Small intestine (tissue), 7 donors: Measurements from ENCODE around the gene WSCD2. TPM values are rescaled to one million over a fixed set of nuclear protein-coding genes. Genes with fewer than 3 reads are reported as not detected.

Experiments used
- DNase-seq, 2 donors: peaks; one replicate each; pipeline versions ENCODE4 v3.0.0 to v3.0.0-alpha.2; 2013
- FAIRE-seq: peaks from 2 replicates; lab custom pipeline; 2012; peaks lifted over from hg19 to GRCh38; lab: Jason Lieb, UNC
- H3K27ac ChIP-seq, 3 donors: one replicate each; pipeline ENCODE4 v1.5.1; 2013; ENCODE audit warnings: low read length in 2 of 3, mild to moderate bottlenecking in 2 of 3, control low read depth in 1 of 3, inconsistent platforms in 1 of 3, low read depth in 1 of 3, moderate library complexity in 1 of 3
- H3K27me3 ChIP-seq, 3 donors: one replicate each; pipeline ENCODE4 v1.6.1; 2013; ENCODE audit warnings: low read length in 3 of 3, inconsistent platforms in 1 of 3; ENCODE audit not compliant: control insufficient read depth in 3 of 3, insufficient read depth in 3 of 3
- H3K36me3 ChIP-seq, 3 donors: one replicate each; pipeline ENCODE4 v1.6.1; 2013; ENCODE audit warnings: low read length in 3 of 3, inconsistent platforms in 1 of 3, low read depth in 1 of 3, mild to moderate bottlenecking in 1 of 3, moderate library complexity in 1 of 3; ENCODE audit not compliant: control insufficient read depth in 3 of 3, insufficient read depth in 2 of 3
- H3K4me1 ChIP-seq, 3 donors: one replicate each; pipeline ENCODE4 v1.6.1; 2013; ENCODE audit warnings: low read length in 2 of 3, inconsistent platforms in 1 of 3, low read depth in 1 of 3, mild to moderate bottlenecking in 1 of 3, moderate library complexity in 1 of 3; ENCODE audit not compliant: control insufficient read depth in 3 of 3, insufficient read depth in 2 of 3
- H3K4me3 ChIP-seq, 3 donors: one replicate each; pipeline ENCODE4 v1.5.1; 2013; ENCODE audit warnings: low read length in 3 of 3, control low read depth in 1 of 3, inconsistent platforms in 1 of 3, low read depth in 1 of 3, mild to moderate bottlenecking in 1 of 3, moderate library complexity in 1 of 3
- H3K9me3 ChIP-seq, 2 donors: one replicate each; pipeline ENCODE4 v1.6.1; 2013; ENCODE audit warnings: low read depth in 1 of 2, low read length in 1 of 2; ENCODE audit not compliant: control insufficient read depth in 2 of 2, insufficient read depth in 1 of 2
- WGBS, 3 donors: extraction: QIAGEN DNeasy Blood & Tissue Kit; methylation state at CpG; one replicate each; pipeline ENCODE4 v1.1.7; 2013; 5-methylcytosine and 5-hydroxymethylcytosine counted together
- polyA plus RNA-seq, 4 donors: library from polyadenylated mRNA; stranded (reverse) in 3 of 4; unstranded in 1 of 4; fragments of 200-250 nt in 3 of 4; fragments of 120-200 nt in 1 of 4; gene quantifications; one replicate each; pipeline versions ENCODE4 v1.2.1 to v1.2.3, GENCODE V29; 2013
- donor health status: healthy with polysubstance abuse.
- donor health status: control.
- donor health status: control.
- donor health status: Bipolar disorder and iron deficiency.
- donor health status: healthy.

The WSCD2 gene
- polyA plus RNA-seq, 4 donors: 1.1 to 1.2 TPM; not detected in 2

DNA sequence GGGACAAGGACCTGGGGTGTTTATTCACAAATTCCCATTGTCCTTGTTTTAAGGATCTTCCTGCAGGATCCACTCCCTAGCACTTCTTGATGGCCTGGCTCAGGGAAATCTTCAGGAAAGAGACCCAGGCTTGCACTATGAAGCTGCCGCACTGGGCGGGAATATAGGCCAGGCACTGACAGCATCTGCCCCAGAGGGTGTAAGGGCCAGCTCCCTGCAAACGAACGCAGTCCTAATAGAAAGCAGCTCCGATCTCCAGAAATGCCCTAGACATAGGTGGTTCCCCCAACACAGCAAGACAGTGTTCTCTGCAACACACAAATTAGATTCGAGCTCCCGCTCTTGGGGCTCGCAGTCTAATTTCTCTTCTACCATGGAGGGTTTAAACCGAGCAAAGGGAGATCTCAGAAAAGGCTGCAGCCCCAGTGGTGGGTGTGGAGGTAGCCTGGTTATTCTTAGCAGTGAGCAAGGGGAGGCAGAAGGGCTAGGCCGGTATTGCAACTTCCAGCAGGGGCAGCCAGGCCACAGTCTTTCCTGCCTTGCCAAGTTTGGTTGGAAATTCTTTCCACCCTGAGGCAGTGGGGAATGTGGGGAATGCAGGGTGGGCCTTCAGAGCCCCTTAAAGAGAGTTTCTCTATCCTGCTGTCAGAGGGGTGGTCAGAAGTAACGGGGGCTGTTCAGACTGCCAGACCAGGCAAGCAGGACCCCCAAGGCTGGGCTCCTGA is 16.1 kb upstream of the WSCD2 start:
- Histone ChIP-seq H3K9me3 (no peaks in the 10 kb centered on the region), H3K27me3 (peaks cover 0 to 3% (median 0%) of the 10 kb centered on the region in 3 donors), H3K36me3 (no peaks in the 10 kb centered on the region), H3K27ac (no peak overlapping the region), H3K4me1 (no peaks in the 10 kb centered on the region), H3K4me3 (no peak overlapping the region)
- no peak for FAIRE-seq
- WGBS, 3 donors: 70 to 82% (median 75%) methylated on average over 11 of the region's 11 CpGs
- DNase-seq: no peak

DNA sequence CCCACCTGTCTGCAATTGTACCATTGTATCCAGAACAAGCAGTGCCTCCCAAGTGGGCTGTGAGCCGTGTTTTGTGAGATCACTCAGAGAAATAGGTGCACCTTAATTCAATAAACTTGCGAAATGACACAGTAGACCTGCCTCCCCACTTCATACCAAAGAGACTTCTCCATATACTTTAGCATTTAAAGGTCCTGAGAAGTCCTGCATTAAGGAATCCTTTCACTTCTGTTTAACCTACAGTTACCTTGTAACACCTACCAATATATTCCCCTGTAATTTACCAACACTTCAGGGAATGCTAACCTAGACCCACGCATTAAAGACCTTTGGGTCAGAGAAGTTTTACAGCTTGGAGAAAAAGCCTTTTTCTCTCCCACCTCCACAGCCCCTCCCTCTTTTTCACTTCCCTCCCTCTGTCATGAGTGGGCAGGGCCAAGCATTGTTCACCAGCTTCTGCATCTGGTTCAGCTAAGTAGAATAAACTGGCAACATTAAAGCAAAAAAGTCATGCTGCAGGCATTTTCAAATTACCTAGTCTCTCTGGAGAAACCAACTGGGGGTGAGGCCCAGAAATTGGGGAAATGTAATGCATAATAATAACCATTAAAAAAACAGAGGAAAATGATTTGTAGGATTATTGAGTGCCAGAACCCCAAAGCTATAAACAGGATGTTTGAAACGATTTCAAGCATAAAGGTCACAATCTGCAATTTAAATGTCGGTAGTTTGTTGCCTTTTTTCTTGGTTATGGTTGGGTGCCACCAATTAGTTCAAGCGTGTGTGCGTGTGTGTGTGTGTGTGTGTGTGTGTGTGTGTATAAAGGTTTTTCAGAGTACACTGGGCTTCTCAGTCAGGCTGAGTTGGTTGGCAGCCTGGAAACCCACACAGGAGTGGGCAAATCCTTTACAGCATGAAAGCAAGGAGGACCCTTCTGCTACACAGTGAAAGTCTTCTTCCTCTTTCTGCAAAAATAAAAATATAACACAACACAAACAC is 13.7 kb upstream of the WSCD2 start:
- Histone ChIP-seq H3K36me3 (no peaks in the 10 kb centered on the region), H3K4me3 (no peak overlapping the region), H3K27ac (no peak overlapping the region), H3K4me1 (no peaks in the 10 kb centered on the region), H3K27me3 (peaks cover 0 to 3% (median 0%) of the 10 kb centered on the region in 3 donors), H3K9me3 (peaks cover 0 to 4% of the 10 kb centered on the region in 2 donors)
- DNase-seq: no peak
- 53 to 59% (median 57%) methylated on average over 7 of the region's 7 CpGs for WGBS, 3 donors
- FAIRE-seq: no peak

DNA sequence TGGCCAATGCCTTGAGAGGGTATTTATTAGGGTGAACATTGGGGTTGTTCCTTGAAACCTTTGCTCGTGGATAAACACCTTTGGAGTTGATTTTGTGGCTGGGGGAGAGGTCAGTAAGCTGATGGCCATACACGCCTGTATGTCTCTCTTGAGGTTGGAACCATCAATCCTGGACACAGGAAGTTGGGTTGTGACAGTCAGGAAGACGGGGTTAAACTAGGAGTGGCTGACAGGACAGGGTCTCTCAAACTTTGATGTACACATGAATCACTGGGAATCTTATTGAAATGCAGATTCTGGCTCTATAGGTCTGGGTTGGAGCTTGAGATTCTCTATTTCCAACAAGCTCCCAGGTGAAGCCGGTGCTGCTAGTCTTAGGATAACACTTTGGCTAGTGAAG is 12.8 kb upstream of the WSCD2 start:
- FAIRE-seq (no peak), DNase-seq (no peak)
- no peak overlapping the region for H3K27ac ChIP-seq
- WGBS, 3 donors: 59 to 70% (median 68%) methylated on average over 4 of the region's 4 CpGs
- H3K27me3 ChIP-seq: peaks cover 0 to 3% (median 0%) of the 10 kb centered on the region in 3 donors
- no peaks in the 10 kb centered on the region for H3K4me1 ChIP-seq
- H3K4me3 ChIP-seq: no peak overlapping the region
- peaks cover 0 to 4% of the 10 kb centered on the region in 2 donors for H3K9me3 ChIP-seq
- H3K36me3 ChIP-seq: no peaks in the 10 kb centered on the region

DNA sequence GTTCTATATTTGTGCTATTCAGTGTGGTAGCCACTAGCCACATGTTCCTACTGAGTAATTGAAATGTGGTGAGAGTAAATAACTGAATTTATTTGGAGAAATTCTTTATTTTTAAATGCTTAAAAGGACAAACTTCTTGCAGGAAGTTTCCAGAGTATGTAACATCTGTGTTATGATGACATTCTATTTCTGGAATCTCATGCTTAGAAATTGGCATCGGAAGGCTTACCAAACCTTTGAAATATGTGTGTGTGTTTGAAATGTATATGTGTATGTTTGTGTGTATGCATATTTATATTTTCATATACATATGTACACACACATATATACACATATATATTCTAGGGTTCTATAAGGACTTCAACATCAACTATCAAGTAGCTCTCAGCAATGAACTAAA is 12.4 kb upstream of the WSCD2 start:
- Histone ChIP-seq H3K4me1 (no peaks in the 10 kb centered on the region), H3K36me3 (no peaks in the 10 kb centered on the region), H3K9me3 (peaks cover 0 to 4% of the 10 kb centered on the region in 2 donors), H3K27ac (no peak overlapping the region), H3K4me3 (no peak overlapping the region), H3K27me3 (peaks cover 0 to 3% (median 0%) of the 10 kb centered on the region in 3 donors)
- no peak for FAIRE-seq
- WGBS, 3 donors: 62 to 91% (median 84%) methylated on average over 1 of the region's 1 CpG
- no peak for DNase-seq

DNA sequence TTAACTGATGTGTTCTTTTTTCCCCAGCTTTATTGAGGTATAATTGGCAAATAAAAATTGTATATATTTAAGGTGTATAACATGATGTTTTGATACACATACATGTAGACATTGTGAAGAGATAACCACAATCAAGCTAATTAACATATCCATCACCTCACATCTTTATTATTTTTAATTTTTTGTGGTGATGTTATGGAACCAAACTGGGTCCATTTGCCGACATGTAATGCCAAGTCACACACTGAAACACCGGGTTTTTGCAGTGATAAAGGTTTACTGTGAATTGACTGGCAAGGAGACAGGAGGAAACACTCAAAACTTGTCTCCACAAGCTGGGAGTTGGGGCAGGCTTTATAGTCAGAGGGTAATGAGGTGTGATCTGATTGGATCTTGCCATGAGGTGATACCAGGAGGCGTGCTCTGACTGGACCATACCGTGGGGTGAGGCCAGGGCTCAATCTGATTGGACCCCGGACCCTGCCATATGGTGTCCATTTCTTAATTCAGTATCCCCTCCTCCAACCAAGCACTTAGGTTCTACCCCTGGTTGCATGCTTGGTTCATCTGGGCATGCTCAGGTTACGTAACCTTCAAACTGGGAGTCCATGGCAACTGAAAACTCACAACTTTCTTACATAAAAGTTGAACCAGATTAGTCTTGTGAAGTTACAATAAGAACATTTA is 11.8 kb upstream of the WSCD2 start:
- no peak overlapping the region for H3K27ac ChIP-seq
- H3K9me3 ChIP-seq: peaks cover 0 to 4% of the 10 kb centered on the region in 2 donors
- 73 to 87% (median 77%) methylated on average over 6 of the region's 6 CpGs for WGBS, 3 donors
- DNase-seq (no peak), FAIRE-seq (no peak)
- no peaks in the 10 kb centered on the region for H3K4me1 ChIP-seq
- no peak overlapping the region for H3K4me3 ChIP-seq
- no peaks in the 10 kb centered on the region for H3K36me3 ChIP-seq
- H3K27me3 ChIP-seq: peaks cover 0 to 3% (median 0%) of the 10 kb centered on the region in 3 donors

DNA sequence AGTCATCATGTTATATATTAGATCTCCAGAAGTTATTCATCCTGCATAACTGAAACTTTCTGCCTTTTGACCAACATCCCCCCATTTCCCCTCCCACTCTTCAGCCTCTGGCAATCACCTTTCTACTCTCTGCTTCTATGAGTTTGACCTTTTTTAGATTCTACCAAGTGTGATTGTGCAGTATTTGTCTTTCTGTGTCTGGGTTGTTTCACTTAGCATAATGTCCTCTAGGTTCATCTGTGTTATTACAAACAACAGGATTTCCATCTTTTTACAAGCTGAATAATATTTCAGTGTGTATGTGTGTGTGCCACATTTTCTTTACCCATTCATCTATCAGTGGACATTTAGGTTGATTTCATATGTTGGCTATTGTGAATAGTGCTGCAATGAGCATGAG is 11.2 kb upstream of the WSCD2 start:
- Histone ChIP-seq H3K27me3 (peaks cover 0 to 3% (median 0%) of the 10 kb centered on the region in 3 donors), H3K36me3 (no peaks in the 10 kb centered on the region), H3K9me3 (peaks cover 0 to 7% of the 10 kb centered on the region in 2 donors), H3K27ac (no peak overlapping the region), H3K4me1 (no peaks in the 10 kb centered on the region), H3K4me3 (no peak overlapping the region)
- FAIRE-seq (no peak), DNase-seq (no peak)

DNA sequence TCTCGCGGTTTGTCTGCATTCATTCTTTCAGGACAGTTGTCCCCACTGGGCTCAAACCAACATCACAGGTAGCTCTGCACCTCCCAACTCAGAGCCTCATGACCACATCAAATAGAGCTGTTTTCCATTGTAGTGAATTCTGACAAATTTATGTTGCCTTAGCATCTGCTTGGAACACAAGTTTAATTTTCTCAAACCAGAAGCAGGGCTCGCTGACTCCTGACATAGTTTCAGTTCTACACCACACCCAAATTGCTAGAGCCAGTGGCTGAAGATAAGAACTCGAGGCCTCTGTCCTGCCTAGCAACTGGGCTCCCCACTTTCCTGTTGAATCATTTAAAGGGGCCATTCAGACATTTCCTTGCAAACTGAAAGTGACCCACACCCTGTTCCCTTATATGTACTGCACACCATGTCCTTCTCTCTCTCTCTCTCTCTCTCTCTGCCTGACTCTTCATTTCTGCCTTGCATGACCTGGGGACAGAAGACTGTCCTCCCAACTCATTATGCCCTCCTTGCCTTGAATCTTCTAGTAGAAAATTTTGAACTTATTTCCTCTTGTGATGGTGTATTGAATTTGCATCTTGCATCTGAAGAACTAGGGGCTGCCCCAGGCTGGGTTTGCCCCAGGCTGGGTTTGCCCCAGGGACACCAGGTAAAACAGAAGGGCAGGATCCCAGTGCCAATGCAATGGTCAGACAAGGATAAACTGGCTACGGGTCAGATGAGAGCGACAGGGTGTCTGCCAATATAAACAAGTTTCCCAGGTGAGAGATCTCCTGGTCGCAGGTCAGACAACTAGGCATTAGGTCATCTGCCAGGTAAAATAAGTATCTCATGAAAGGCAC is 9.7 kb upstream of the WSCD2 start:
- peaks cover 0 to 8% of the 10 kb centered on the region in 2 donors for H3K9me3 ChIP-seq
- no peak overlapping the region for H3K4me3 ChIP-seq
- no peak for FAIRE-seq
- H3K27me3 ChIP-seq: peaks cover 0 to 3% (median 0%) of the 10 kb centered on the region in 3 donors
- peak overlapping the region in 1 of 3 donors; percentile 37 for H3K27ac ChIP-seq
- no peaks in the 10 kb centered on the region for H3K4me1 ChIP-seq
- WGBS, 3 donors: 43 to 58% (median 51%) methylated on average over 7 of the region's 7 CpGs
- H3K36me3 ChIP-seq: no peaks in the 10 kb centered on the region
- DNase-seq: peak; percentile 22 to 66
